CD14-positive monocyte (primary cell): Measurements from ENCODE around the gene XRCC5. TPM values are rescaled to one million over a fixed set of nuclear protein-coding genes. Genes with fewer than 3 reads are reported as not detected.

Experiments
- DNase-seq, 3 donors: peaks; one replicate each; pipeline ENCODE4 v3.0.0-alpha.2; 2011 to 2022
- H2AFZ ChIP-seq: 2 replicates; pipeline ENCODE4 v1.6.0; 2012; ENCODE audit warnings: mild to moderate bottlenecking, low read depth, low read length, inconsistent platforms; ENCODE audit not compliant: insufficient read depth, poor library complexity, severe bottlenecking
- H3K27ac ChIP-seq, 2 donors: 1 replicate in 1 of 2; 2 replicates in 1 of 2; pipeline ENCODE4 v1.5.1; 2012 to 2013; ENCODE audit warnings: low read length in 2 of 2, control low read depth in 1 of 2, inconsistent platforms in 1 of 2, low read depth in 1 of 2, mild to moderate bottlenecking in 1 of 2
- H3K27me3 ChIP-seq, 2 donors: one replicate each; pipeline versions ENCODE4 v1.6.0 to v1.6.1; 2011 to 2013; ENCODE audit warnings: low read length in 2 of 2; ENCODE audit not compliant: control insufficient read depth in 2 of 2, insufficient read depth in 2 of 2
- H3K36me3 ChIP-seq, 2 donors: replicated peaks in 1 of 2; 1 replicate in 1 of 2; 2 replicates in 1 of 2; pipeline versions ENCODE4 v1.5.1 to v1.6.1; 2012 to 2013; ENCODE audit warnings: low read length in 2 of 2, control low read depth in 1 of 2, inconsistent platforms in 1 of 2, mild to moderate bottlenecking in 1 of 2; ENCODE audit not compliant: insufficient read depth in 2 of 2, control insufficient read depth in 1 of 2
- H3K4me1 ChIP-seq, 2 donors: 1 replicate in 1 of 2; 2 replicates in 1 of 2; pipeline versions ENCODE4 v1.5.1 to v1.6.1; 2012 to 2013; ENCODE audit warnings: low read length in 2 of 2, control low read depth in 1 of 2, inconsistent platforms in 1 of 2, mild to moderate bottlenecking in 1 of 2, moderate library complexity in 1 of 2; ENCODE audit not compliant: insufficient read depth in 2 of 2, control insufficient read depth in 1 of 2
- H3K4me2 ChIP-seq: replicated peaks from 2 replicates; pipeline ENCODE3; 2012; ENCODE audit warnings: low read length, moderate library complexity, mild to moderate bottlenecking; ENCODE audit not compliant: poor library complexity, severe bottlenecking; ENCODE audit errors: extremely low read depth
- H3K4me3 ChIP-seq, 3 experiments: fragments of 200-600 bp in 1 of 3; sonication (generic) in 1 of 3; replicated peaks in 1 of 3; 1 replicate in 2 of 3; 2 replicates in 1 of 3; pipeline ENCODE4 v1.5.1; 2011 to 2013; ENCODE audit warnings: low read length in 3 of 3, mild to moderate bottlenecking in 3 of 3, control low read depth in 2 of 3, low read depth in 2 of 3, inconsistent platforms in 1 of 3, moderate library complexity in 1 of 3
- H3K79me2 ChIP-seq: 2 replicates; pipeline ENCODE4 v1.6.0; 2012; ENCODE audit warnings: mild to moderate bottlenecking, control low read depth, inconsistent platforms, low read length, moderate library complexity; ENCODE audit not compliant: insufficient read depth
- H3K9ac ChIP-seq: 2 replicates; pipeline ENCODE4 v1.6.0; 2017; ENCODE audit warnings: low read length, mild to moderate bottlenecking; ENCODE audit not compliant: insufficient read depth, poor library complexity, severe bottlenecking
- H3K9me3 ChIP-seq, 2 donors: replicated peaks in 1 of 2; 1 replicate in 1 of 2; 2 replicates in 1 of 2; pipeline versions ENCODE4 v1.5.1 to v1.6.1; 2012 to 2013; ENCODE audit warnings: low read length in 2 of 2, control low read depth in 1 of 2; ENCODE audit not compliant: control insufficient read depth in 1 of 2, insufficient read depth in 1 of 2
- H4K20me1 ChIP-seq: 2 replicates; pipeline ENCODE4 v1.6.0; 2012; ENCODE audit warnings: mild to moderate bottlenecking, low read length, control low read depth, moderate library complexity; ENCODE audit not compliant: insufficient read depth
- H3K27ac Mint-ChIP-seq, 7 donors: one replicate each; pipeline ENCODE4 v1.8.0; 2020; ENCODE audit warnings: mild to moderate bottlenecking in 7 of 7, mixed read lengths in 7 of 7, moderate library complexity in 6 of 7, inconsistent platforms in 2 of 7
- H3K27me3 Mint-ChIP-seq, 3 donors: one replicate each; pipeline ENCODE4 v1.8.0; 2021 to 2022; ENCODE audit warnings: low read depth in 3 of 3, mild to moderate bottlenecking in 3 of 3, mixed read lengths in 3 of 3, moderate library complexity in 3 of 3, inconsistent platforms in 1 of 3
- H3K36me3 Mint-ChIP-seq, 2 donors: one replicate each; pipeline ENCODE4 v1.8.0; 2020; ENCODE audit warnings: mixed read lengths in 2 of 2, inconsistent platforms in 1 of 2, mild to moderate bottlenecking in 1 of 2
- H3K4me1 Mint-ChIP-seq: one replicate; pipeline ENCODE4 v1.8.0; 2020; ENCODE audit warnings: mild to moderate bottlenecking, mixed read lengths
- H3K4me3 Mint-ChIP-seq, 2 donors: one replicate each; pipeline ENCODE4 v1.8.0; 2020; ENCODE audit warnings: mild to moderate bottlenecking in 2 of 2, mixed read lengths in 2 of 2, moderate library complexity in 1 of 2
- H3K9me3 Mint-ChIP-seq, 7 donors: one replicate each; pipeline ENCODE4 v1.8.0; 2020 to 2022; ENCODE audit warnings: mixed read lengths in 7 of 7, mild to moderate bottlenecking in 6 of 7, moderate library complexity in 6 of 7, inconsistent platforms in 2 of 7
- WGBS: methylation state at CpG from one replicate; pipeline ENCODE4 v1.1.5; 2013; ENCODE audit warnings: missing lambda C conversion rate; ENCODE audit not compliant: insufficient coverage; 5-methylcytosine and 5-hydroxymethylcytosine counted together
- intact Hi-C, 2 donors: fragments of 100-400 bp; cut with micrococcal nuclease; formaldehyde crosslinking; loops; one replicate each; pipeline versions ENCODE4 v1.15.0 to v1.15.1; 2023
- polyA plus RNA-seq, 3 donors: library from polyadenylated mRNA; depleted of rRNA in 1 of 3; unstranded in 2 of 3; stranded (reverse) in 1 of 3; fragments of 300-500 nt in 2 of 3; fragments of >200 nt in 1 of 3; fragmentation: Illumina TruSeq in 2 of 3; gene quantifications; 1 replicate in 2 of 3; 2 replicates in 1 of 3; pipeline ENCODE4 v1.2.3, GENCODE V29; 2012 to 2021
- TF ChIP-seq, protein P1 (sequence below): fragments of 200-600 bp; IDR thresholded peaks from one replicate; pipeline ENCODE4 v1.8.0; 2022; ENCODE audit warnings: antibody characterized with exemption, mild to moderate bottlenecking

Gene XRCC5
- polyA plus RNA-seq, 3 donors, result 55.3 to 281 (median 258) TPM

DNA sequence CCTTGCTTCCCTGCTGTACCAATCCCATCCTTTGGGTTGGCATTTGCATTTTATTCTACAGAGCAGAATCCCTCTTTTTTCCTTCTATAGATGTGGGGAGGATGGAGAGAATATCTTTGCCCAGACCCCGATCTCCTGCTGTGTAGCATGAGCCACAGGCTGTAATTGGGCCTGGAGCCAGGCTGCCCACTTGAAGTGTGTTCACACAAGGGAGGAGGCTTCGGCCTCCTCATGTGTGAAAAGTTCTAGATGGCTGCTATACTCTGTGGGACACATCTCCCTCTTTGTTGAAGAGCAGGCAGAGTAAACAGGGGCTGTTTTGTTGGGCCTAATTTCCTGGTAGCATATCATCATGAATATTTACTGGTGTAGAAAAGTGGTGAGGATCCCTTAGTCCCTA is 126.3 kb downstream of the XRCC5 start:
- Histone ChIP-seq H3K4me3 (no peak overlapping the region), H3K79me2 (no peaks in the 10 kb centered on the region), H4K20me1 (no peaks in the 10 kb centered on the region), H3K27me3 (no peaks in the 10 kb centered on the region), H3K4me2 (no peak overlapping the region), H3K4me1 (no peaks in the 10 kb centered on the region), H2AFZ (no peak overlapping the region), H3K9ac (no peak overlapping the region), H3K27ac (no peak overlapping the region), H3K36me3 (no peaks in the 10 kb centered on the region), H3K9me3 (peaks cover 22 to 24% of the 10 kb centered on the region in 2 donors)
- DNase-seq, result no peak
- Mint-ChIP-seq H3K9me3 (peaks cover 19 to 33% (median 30%) of the 10 kb centered on the region in 7 donors), H3K27me3 (peaks cover 0 to 2% (median 0%) of the 10 kb centered on the region in 3 donors), H3K27ac (no peak overlapping the region), H3K36me3 (peaks cover 0 to 1% of the 10 kb centered on the region in 2 donors), H3K4me1 (no peaks in the 10 kb centered on the region), H3K4me3 (no peak overlapping the region)
- intact Hi-C loops, result no loop called here
- TF ChIP-seq, protein P1, sequence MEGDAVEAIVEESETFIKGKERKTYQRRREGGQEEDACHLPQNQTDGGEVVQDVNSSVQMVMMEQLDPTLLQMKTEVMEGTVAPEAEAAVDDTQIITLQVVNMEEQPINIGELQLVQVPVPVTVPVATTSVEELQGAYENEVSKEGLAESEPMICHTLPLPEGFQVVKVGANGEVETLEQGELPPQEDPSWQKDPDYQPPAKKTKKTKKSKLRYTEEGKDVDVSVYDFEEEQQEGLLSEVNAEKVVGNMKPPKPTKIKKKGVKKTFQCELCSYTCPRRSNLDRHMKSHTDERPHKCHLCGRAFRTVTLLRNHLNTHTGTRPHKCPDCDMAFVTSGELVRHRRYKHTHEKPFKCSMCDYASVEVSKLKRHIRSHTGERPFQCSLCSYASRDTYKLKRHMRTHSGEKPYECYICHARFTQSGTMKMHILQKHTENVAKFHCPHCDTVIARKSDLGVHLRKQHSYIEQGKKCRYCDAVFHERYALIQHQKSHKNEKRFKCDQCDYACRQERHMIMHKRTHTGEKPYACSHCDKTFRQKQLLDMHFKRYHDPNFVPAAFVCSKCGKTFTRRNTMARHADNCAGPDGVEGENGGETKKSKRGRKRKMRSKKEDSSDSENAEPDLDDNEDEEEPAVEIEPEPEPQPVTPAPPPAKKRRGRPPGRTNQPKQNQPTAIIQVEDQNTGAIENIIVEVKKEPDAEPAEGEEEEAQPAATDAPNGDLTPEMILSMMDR, result no peak
- WGBS, result 94% methylated on average over 2 of the region's 2 CpGs

DNA sequence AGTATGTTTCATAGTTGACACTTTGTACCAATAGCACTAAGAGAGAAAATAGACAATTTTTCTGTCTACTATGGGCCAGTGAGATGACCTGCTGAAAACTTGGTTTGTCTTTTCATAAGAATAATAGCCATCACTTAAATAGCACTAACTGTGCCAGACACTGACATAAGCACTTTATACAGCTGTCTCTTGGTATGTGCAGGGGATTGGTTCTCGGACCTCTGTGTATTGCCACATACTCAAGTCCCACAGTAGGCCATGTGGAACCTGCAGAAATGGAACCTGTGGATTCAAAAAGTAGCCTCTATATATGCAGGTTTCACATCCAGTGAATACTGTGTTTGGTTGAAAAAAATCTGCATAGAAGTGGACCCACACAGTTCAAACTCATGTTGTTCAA is 126.7 kb downstream of the XRCC5 start:
- intact Hi-C loops, result no loop called here
- Histone ChIP-seq H3K9me3 (peaks cover 22 to 24% of the 10 kb centered on the region in 2 donors), H4K20me1 (no peaks in the 10 kb centered on the region), H2AFZ (no peak overlapping the region), H3K36me3 (no peaks in the 10 kb centered on the region), H3K4me2 (no peak overlapping the region), H3K9ac (no peak overlapping the region), H3K79me2 (no peaks in the 10 kb centered on the region), H3K4me3 (no peak overlapping the region), H3K27ac (no peak overlapping the region), H3K4me1 (no peaks in the 10 kb centered on the region), H3K27me3 (no peaks in the 10 kb centered on the region)
- Mint-ChIP-seq H3K27me3 (peaks cover 0 to 2% (median 0%) of the 10 kb centered on the region in 3 donors), H3K4me3 (no peak overlapping the region), H3K4me1 (no peaks in the 10 kb centered on the region), H3K27ac (no peak overlapping the region), H3K36me3 (peaks cover 0 to 1% of the 10 kb centered on the region in 2 donors), H3K9me3 (peaks cover 18 to 33% (median 30%) of the 10 kb centered on the region in 7 donors)
- no peak for DNase-seq
- TF ChIP-seq, protein P1, result no peak
- no CpG with 5 or more reads among the region's 1 CpG for WGBS
